B cell (primary cell): ENCODE data around the gene PSMG3. TPM values are rescaled to one million over a fixed set of nuclear protein-coding genes. Genes with fewer than 3 reads are reported as not detected.
A peak's percentile ranks its signal among the peaks of the same experiment; 100 is the strongest.

Experiments
- ATAC-seq: fragments of 200-7000 bp; cut with Tn5 transposase; one replicate; pipeline ENCODE4 v1.10.0; 2021; ENCODE audit warnings: low read depth, mild to moderate bottlenecking, moderate number of reproducible peaks, moderate library complexity
- CTCF ChIA-PET: fragments of 350-600 bp; sonication (Branson Sonifier 250); formaldehyde crosslinking; loops from one replicate; lab custom pipeline; 2021; ENCODE audit warnings: antibody characterized with exemption, inconsistent platforms; lab: Charles Lee
- POLR2A ChIA-PET: fragments of 350-600 bp; sonication (Branson Sonifier 250); formaldehyde crosslinking; loops from one replicate; lab custom pipeline; 2021; ENCODE audit warnings: antibody characterized with exemption; lab: Charles Lee
- DNase-seq: peaks from one replicate; pipeline ENCODE4 v3.0.0; 2013
- H2AFZ ChIP-seq: 2 replicates; pipeline ENCODE4 v1.6.1; 2012; ENCODE audit warnings: mild to moderate bottlenecking, low read depth, low read length; ENCODE audit not compliant: insufficient read depth, poor library complexity, severe bottlenecking
- H3K27ac ChIP-seq, 2 donors: 1 replicate in 1 of 2; 2 replicates in 1 of 2; pipeline ENCODE4 v1.5.1; 2012 to 2013; ENCODE audit warnings: low read length in 2 of 2, mild to moderate bottlenecking in 2 of 2, moderate library complexity in 1 of 2
- H3K27me3 ChIP-seq, 4 experiments: fragments of 200-600 bp in 1 of 4; sonication (generic) in 1 of 4; replicated peaks in 1 of 4; 1 replicate in 2 of 4; 2 replicates in 2 of 4; pipeline versions ENCODE4 v1.6.1 to v1.7.0; 2013 to 2016; ENCODE audit warnings: low read length in 3 of 4, mild to moderate bottlenecking in 2 of 4, mixed read lengths in 1 of 4, moderate library complexity in 1 of 4; ENCODE audit not compliant: insufficient read depth in 4 of 4, control insufficient read depth in 3 of 4; ENCODE audit errors: control extremely low read depth in 1 of 4
- H3K36me3 ChIP-seq, 2 experiments: replicated peaks in 1 of 2; 1 replicate in 1 of 2; 2 replicates in 1 of 2; pipeline versions ENCODE4 v1.6.1 to v1.7.1; 2013; ENCODE audit warnings: low read length in 1 of 2; ENCODE audit not compliant: insufficient read depth in 2 of 2, control insufficient read depth in 1 of 2; ENCODE audit errors: control extremely low read depth in 1 of 2, extremely low read depth in 1 of 2
- H3K4me1 ChIP-seq, 2 donors: fragments of 200-600 bp in 1 of 2; sonication (generic) in 1 of 2; 1 replicate in 1 of 2; 2 replicates in 1 of 2; pipeline versions ENCODE4 v1.5.1 to v1.6.1; 2013 to 2017; ENCODE audit warnings: low read length in 2 of 2; ENCODE audit not compliant: control insufficient read depth in 2 of 2, insufficient read depth in 2 of 2
- H3K4me2 ChIP-seq: replicated peaks from 2 replicates; pipeline ENCODE3; 2012; ENCODE audit warnings: mild to moderate bottlenecking, low read depth, low read length; ENCODE audit not compliant: poor library complexity, severe bottlenecking
- H3K4me3 ChIP-seq, 5 experiments: fragments of 200-600 bp in 1 of 5; sonication (generic) in 1 of 5; 1 replicate in 3 of 5; 2 replicates in 2 of 5; pipeline versions ENCODE4 v1.5.1 to v1.7.0; 2011 to 2016; ENCODE audit warnings: low read length in 4 of 5, mild to moderate bottlenecking in 4 of 5, low read depth in 2 of 5, control low read depth in 1 of 5, moderate library complexity in 1 of 5; ENCODE audit not compliant: insufficient read depth in 1 of 5; ENCODE audit errors: control extremely low read depth in 1 of 5, extremely low read depth in 1 of 5
- H3K79me2 ChIP-seq: fragments of 200-600 bp; sonication (generic); one replicate; pipeline ENCODE4 v1.6.0; 2016; ENCODE audit warnings: low read length; ENCODE audit not compliant: control insufficient read depth, insufficient read depth
- H3K9ac ChIP-seq: fragments of 200-600 bp; sonication (generic); 2 replicates; pipeline ENCODE4 v1.6.1; 2017; ENCODE audit warnings: mild to moderate bottlenecking, low read length, moderate library complexity
- H3K9me3 ChIP-seq, 3 donors: one replicate each; pipeline versions ENCODE4 v1.6.1 to v1.7.1; 2013; ENCODE audit warnings: low read length in 2 of 3; ENCODE audit not compliant: control insufficient read depth in 2 of 3, insufficient read depth in 1 of 3; ENCODE audit errors: control extremely low read depth in 1 of 3
- H4K20me1 ChIP-seq: 2 replicates; pipeline ENCODE4 v1.6.0; 2012; ENCODE audit warnings: mild to moderate bottlenecking, low read length; ENCODE audit not compliant: insufficient read depth, control insufficient read depth, poor library complexity, severe bottlenecking
- H3K27ac Mint-ChIP-seq: one replicate; pipeline ENCODE4 v1.8.0; 2021; ENCODE audit warnings: mixed read lengths
- H3K27me3 Mint-ChIP-seq: one replicate; pipeline ENCODE4 v1.8.0; 2021; ENCODE audit warnings: mixed read lengths
- H3K4me1 Mint-ChIP-seq: one replicate; pipeline ENCODE4 v1.8.0; 2021; ENCODE audit warnings: mixed read lengths
- H3K4me3 Mint-ChIP-seq: one replicate; pipeline ENCODE4 v1.8.0; 2021; ENCODE audit warnings: mixed read lengths
- H3K9me3 Mint-ChIP-seq: one replicate; pipeline ENCODE4 v1.8.0; 2022; ENCODE audit warnings: mixed read lengths; ENCODE audit not compliant: insufficient read depth
- EZH2 ChIP-seq: IDR thresholded peaks from 2 replicates; pipeline ENCODE4 v1.6.1; 2012; ENCODE audit warnings: borderline replicate concordance, low read depth, mild to moderate bottlenecking, moderate library complexity, low read length; ENCODE audit not compliant: insufficient read depth, poor library complexity, severe bottlenecking
- WGBS: methylation state at CpG from one replicate; pipeline ENCODE4 v1.1.5; 2013; ENCODE audit warnings: missing lambda C conversion rate; ENCODE audit not compliant: insufficient coverage; 5-methylcytosine and 5-hydroxymethylcytosine counted together
- intact Hi-C: fragments of 100-400 bp; cut with micrococcal nuclease; formaldehyde crosslinking; loops from one replicate; pipeline ENCODE4 v1.10.0; 2022
- polyA plus RNA-seq: library from polyadenylated mRNA; depleted of rRNA; stranded (reverse); fragments of >200 nt; gene quantifications from 2 replicates; pipeline ENCODE4 v1.2.3, GENCODE V29; 2012
- total RNA-seq, 2 donors: library from RNA; stranded (reverse); fragments of 120-200 nt in 1 of 2; gene quantifications; 1 replicate in 1 of 2; 2 replicates in 1 of 2; pipeline versions ENCODE4 v1.2.3 to v1.2.4, GENCODE V29; 2013 to 2022
- TF ChIP-seq, protein P1 (sequence below): fragments of 200-600 bp; IDR thresholded peaks from one replicate; pipeline ENCODE4 v1.8.0; 2022; ENCODE audit warnings: antibody characterized with exemption, mild to moderate bottlenecking

The PSMG3 gene
- total and polyA plus RNA-seq, 2 donors (not counting 1 experiment from before 2014, with no cell fraction given) = 27.4 to 75.7 TPM

DNA sequence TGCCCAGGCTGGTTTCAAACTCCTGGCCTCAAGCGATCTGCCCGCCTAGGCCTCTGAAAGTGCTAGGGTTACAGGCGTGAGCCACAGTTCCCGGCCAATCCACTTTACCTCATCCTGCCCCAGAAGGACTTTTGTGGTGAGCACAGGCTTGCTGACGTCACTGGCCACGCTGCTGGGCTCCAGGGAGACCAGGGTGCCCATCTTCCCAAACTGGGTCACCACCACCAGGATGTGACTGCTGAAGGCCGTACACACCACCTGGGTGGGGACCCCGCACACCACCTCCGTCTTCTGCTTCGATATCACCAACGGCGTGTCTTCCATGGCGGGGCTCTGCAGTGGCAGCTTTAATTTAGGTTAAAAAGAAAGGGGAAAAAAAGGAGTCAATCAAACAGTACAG, 816 bp downstream of the PSMG3 start:
- Histone ChIP-seq H2AFZ (no peak overlapping the region), H3K9me3 (no peaks in the 10 kb centered on the region), H3K4me3 (peak overlapping the region in 4 of 5 experiments; percentile 78 to 87 (median 81)), H3K36me3 (peaks cover 0 to 6% of the 10 kb centered on the region in 2 experiments), H3K4me2 (peak overlapping the region; percentile 77), H3K79me2 (no peaks in the 10 kb centered on the region), H3K9ac (peak overlapping the region; percentile 88), H4K20me1 (no peaks in the 10 kb centered on the region), H3K4me1 (peaks cover 12 to 24% of the 10 kb centered on the region in 2 donors), H3K27ac (peak overlapping the region in 1 of 2 donors; percentile 89), H3K27me3 (no peaks in the 10 kb centered on the region)
- Mint-ChIP-seq H3K27ac (peak overlapping the region; percentile 63), H3K9me3 (no peaks in the 10 kb centered on the region), H3K27me3 (no peaks in the 10 kb centered on the region), H3K4me3 (peak overlapping the region; percentile 83), H3K4me1 (peaks cover 20% of the 10 kb centered on the region)
- 76% methylated on average over 12 of the region's 13 CpGs for WGBS
- POLR2A ChIA-PET = interaction anchor here (0.7 kb wide), 1 partner anchor 1142 kb away, joined by 3 read pairs; no protein-coding TSS in a partner anchor
- DNase-seq (no peak), ATAC-seq (no peak)
- intact Hi-C loops = loop anchor here (1.0 kb wide), 2 partner anchors 39 to 65 kb away; partner anchors contain the start of genes INTS1 and MAFK
- TF ChIP-seq, protein P1, sequence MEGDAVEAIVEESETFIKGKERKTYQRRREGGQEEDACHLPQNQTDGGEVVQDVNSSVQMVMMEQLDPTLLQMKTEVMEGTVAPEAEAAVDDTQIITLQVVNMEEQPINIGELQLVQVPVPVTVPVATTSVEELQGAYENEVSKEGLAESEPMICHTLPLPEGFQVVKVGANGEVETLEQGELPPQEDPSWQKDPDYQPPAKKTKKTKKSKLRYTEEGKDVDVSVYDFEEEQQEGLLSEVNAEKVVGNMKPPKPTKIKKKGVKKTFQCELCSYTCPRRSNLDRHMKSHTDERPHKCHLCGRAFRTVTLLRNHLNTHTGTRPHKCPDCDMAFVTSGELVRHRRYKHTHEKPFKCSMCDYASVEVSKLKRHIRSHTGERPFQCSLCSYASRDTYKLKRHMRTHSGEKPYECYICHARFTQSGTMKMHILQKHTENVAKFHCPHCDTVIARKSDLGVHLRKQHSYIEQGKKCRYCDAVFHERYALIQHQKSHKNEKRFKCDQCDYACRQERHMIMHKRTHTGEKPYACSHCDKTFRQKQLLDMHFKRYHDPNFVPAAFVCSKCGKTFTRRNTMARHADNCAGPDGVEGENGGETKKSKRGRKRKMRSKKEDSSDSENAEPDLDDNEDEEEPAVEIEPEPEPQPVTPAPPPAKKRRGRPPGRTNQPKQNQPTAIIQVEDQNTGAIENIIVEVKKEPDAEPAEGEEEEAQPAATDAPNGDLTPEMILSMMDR = no peak
- TF ChIP-seq EZH2 = no peak
- CTCF ChIA-PET = no interaction called here

DNA sequence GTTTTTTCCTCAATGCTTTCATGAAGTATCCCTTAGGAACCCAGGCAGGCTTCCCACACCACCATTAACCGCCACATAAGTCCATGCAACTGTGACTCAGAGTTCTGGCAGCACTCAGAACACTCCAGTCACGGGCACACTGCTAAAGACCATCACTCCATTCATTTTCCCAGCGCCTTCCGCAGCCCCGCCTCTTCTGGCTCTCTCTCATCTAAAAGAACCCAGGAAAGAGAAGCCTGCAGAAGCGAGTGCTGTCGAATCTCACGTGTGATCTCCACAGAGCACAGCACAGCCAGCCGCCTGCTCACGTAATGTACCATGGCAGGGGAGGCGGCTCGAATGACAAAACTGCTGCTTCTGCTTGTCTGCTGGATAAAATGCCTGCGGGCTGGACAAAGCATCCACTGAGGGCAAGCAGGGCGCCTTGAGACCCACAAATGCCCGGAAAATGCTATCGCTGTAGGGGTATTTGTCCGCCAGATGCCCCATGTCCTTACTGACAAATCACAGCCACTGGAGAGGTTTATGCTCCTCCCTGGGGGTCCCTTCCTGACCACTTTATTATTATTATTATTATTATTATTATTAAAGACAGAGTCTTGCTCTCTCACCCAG, 1.8 kb downstream of the PSMG3 start:
- ChIA-PET CTCF (no interaction called here), POLR2A (no interaction called here)
- Histone ChIP-seq H3K4me1 (peaks cover 12 to 24% of the 10 kb centered on the region in 2 donors), H3K36me3 (peaks cover 0 to 6% of the 10 kb centered on the region in 2 experiments), H4K20me1 (no peaks in the 10 kb centered on the region), H2AFZ (no peak overlapping the region), H3K4me3 (no peak overlapping the region), H3K27ac (no peak overlapping the region), H3K27me3 (no peaks in the 10 kb centered on the region), H3K9me3 (no peaks in the 10 kb centered on the region), H3K9ac (no peak overlapping the region), H3K79me2 (no peaks in the 10 kb centered on the region), H3K4me2 (no peak overlapping the region)
- Mint-ChIP-seq H3K27ac (peak overlapping the region; percentile 56), H3K9me3 (no peaks in the 10 kb centered on the region), H3K4me3 (peak overlapping the region; percentile 34), H3K27me3 (no peaks in the 10 kb centered on the region), H3K4me1 (peaks cover 20% of the 10 kb centered on the region)
- TF ChIP-seq EZH2 = no peak
- TF ChIP-seq, protein P1 = no peak
- intact Hi-C loops = no loop called here
- ATAC-seq (no peak), DNase-seq (no peak)
- WGBS = 98% methylated on average over 15 of the region's 17 CpGs
